Muscle of back (tissue), 13 donors: ENCODE results near the gene EPB41L1. TPM values are rescaled to one million over a fixed set of nuclear protein-coding genes. Genes with fewer than 3 reads are reported as not detected.

Source experiments
- DNase-seq, 3 donors: peaks; one replicate each; pipeline versions ENCODE4 v3.0.0 to v3.0.0-alpha.2; 2013
- long read RNA-seq, 9 donors: transcript quantifications; one replicate each; lab custom pipeline, GENCODE V29; 2026
- polyA plus RNA-seq, 10 donors: library from polyadenylated mRNA; unstranded; fragments of 120-200 nt; gene quantifications; one replicate each; pipeline ENCODE4 v1.2.1, GENCODE V29; 2013; ENCODE audit not compliant: insufficient read length in 10 of 10

EPB41L1 gene
- polyA plus RNA-seq = 10 to 100 TPM; 23.1 to 32.1 (median 24.3) TPM
- long read RNA-seq, donor 1 = 0 reads
- long read RNA-seq, donor 2 = 0 reads
- long read RNA-seq, donor 3 = 0 reads
- long read RNA-seq, donor 4 = 0 reads
- long read RNA-seq, donor 5, partial matches to known transcripts = 0 of 1 reads
- long read RNA-seq, donor 5, other reads (novel, unspliced or antisense) = 0 of 1 reads
- long read RNA-seq, donor 6 = 0 reads
- long read RNA-seq, donor 7 = 0 reads
- long read RNA-seq, donor 8 = 0 reads
- long read RNA-seq, donor 9 = 0 reads

DNA sequence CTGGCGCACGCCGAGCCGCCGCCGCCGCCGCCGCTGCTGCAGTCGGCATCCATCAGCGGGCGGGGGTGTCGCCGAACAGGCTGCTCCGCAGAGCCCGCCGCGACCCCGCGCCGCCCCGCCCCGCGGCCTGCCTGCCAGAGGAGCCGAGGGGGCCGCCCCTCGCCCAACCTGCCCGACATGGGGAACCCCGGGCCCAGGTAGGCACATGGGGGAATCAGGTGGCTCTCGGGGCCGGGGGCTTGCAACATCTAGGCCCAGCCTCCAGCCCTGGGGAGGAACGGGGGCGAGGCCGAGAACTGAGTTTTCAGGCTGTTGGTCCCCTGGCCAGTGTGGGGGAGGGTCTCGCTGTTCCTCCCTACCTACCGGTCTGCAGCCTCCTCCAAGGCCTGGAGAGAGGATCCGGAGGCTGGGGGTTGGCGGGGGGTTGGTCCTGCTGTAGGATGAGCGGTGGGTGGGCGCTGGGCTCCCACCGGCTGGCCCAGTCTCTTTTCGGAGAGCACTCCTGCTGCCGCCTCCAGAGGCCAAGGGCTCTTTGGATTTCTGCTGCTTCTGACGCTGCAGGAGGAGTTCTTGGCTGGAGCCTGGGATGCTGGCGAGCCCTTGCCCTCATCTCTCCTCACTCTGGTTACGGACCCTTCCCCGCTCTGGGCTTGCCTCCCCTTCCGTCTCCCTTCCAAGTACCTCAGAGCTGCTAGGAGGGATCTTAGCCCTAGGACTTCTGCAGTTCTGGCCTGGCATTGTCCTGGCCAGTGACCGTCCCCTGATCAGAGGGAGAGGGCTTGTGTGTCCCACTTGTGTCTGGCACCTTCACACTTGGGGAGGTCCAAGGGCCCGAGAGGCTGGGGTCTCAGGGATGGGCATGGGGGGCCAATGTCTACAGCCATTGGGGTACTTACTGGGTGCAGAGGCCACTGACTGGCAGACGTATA is at the start of gene EPB41L1:
Gene EPB41L1 (plus strand): TSS at position 41 of the 929 bp plus-strand sequence. CDS start 19,038 bp downstream, outside the sequence.
- DNase-seq = peak in 2 of 3 donors; percentile 31 to 80

DNA sequence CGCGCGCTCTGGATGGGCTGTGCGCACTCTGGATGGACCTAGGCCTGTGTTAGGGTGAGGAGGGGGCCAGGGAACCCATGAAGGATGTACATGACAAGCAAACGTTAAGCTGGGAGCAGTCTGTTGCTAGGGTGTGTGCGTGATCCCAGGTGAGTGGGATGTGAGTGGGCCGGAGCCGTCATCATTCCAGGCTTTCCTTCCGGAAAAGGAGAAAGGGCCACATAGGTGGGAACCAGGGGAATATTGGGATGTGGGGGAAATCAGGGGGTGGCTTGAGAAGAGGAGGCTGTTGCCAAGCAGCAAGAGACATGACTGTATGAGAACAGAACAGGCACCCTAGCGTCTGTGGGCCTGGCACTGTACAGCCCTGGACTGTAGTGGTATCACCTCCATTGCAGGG is 49.7 kb upstream of the EPB41L1 start:
- DNase-seq = no peak

DNA sequence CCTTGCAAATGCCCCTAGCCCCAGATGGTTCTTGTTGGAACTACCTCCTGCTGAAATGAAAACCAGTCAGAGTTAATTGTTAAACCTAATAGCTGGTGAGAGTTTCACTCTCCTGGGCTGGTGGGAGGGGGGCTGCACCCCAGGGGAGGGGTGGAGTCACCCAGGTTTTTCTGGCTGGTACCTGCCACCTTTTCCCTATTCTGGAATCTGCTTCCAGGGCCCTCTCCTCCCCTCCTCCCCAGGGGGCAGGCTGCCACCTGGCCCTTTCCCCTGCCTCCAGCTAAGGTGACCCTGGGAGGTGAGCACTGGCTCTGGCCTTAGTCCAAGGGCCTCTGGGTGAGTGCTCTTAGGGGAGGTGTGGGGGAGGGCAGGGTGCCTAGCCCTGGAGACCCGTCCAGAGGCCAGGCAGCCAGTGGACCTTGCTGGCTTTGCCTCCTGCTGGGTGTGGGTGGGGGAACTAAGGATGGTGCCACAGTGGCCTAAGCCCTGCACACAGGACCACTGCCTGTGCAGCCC is 48.8 kb upstream of the EPB41L1 start:
- no peak for DNase-seq

DNA sequence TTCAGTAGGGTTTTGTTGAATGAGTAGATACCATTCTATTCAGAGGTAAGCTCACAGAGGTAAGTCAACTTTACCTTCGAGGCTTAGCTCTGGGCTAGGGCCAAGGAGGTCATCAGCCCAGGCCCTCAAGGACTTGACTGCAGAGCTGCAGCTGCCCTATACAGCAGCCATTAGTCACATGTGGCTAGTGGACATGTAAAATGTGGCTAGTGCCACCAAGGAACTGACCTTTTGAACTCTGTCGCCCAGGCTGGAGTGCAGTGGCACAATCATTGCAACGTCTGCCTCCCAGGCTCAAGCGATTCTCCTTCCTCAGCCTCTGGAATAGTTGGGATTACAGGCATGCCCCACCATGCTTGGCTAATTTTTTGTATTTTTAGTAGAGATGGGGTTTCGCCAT is 47.9 kb upstream of the EPB41L1 start:
- DNase-seq = no peak

DNA sequence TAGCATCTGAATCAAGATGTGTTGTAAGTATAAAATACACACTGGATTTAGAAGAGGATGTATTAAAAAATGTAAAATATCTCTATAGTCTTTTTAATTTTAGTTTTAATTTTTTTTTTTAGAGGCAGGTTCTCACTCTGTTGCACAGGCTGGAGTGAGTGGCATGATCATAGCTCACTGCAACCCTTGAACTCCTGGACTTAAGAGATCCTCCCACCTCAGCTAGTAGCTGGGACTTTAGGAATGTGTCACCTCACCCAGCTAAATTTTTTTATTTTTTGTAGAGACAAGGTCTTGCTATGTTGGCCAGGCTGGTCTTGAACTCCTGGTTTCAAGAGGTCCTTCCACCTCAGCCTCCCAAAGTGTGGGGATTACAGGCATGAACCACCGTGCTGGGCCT is 46.7 kb upstream of the EPB41L1 start:
- DNase-seq = no peak

DNA sequence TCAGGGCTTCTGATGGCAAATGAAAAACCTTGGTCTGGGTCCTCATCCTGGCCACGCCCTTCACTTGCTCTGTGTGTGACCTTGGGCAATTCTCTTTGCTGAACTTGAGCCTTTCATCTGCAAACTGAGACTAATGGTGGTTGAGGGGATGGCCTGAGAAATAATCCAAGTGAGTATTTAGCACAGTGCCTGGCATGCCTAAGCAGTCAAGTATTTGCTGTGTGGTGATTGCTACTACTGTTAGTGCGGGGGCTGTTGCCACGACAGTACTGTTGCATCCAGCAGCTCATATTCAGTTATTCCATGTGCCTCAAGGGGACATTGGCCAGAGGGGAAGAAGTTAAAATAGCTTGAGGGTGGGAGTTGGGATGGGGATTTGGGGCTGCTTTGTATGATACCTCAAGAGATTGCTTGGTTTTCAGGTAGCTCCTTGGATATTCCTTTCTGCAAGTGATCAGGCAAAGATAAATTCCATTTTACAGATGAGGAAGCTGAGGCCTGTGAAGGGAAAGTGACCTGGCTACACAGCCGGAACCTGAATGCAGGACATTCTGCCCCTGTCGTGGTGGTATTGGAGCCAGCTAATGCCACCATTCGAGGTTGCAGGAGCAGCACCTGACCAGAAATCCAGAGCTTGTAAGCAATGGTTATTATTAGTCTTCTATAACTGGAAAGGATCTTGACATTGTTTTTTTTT is 45.1 kb upstream of the EPB41L1 start:
- DNase-seq = no peak

DNA sequence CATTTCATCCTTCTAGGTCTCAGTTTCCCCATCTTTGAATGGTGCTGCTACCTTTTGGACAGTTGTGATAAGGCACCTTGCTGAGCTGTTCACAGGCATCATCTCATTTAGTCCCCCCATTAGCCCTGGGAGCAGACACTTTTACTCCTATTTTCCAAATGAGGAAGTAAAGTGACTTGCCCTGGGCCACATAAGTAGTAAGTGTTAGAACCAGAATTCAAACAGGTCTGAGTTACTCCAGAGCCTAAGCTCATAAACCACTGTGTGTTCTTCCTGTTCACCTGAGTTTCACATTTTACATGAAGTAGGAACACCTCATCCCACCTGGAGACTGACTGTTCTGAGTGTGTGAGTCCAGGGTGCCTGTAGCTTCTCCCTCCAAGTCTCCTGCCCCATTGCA is 43.5 kb upstream of the EPB41L1 start:
- no peak for DNase-seq

DNA sequence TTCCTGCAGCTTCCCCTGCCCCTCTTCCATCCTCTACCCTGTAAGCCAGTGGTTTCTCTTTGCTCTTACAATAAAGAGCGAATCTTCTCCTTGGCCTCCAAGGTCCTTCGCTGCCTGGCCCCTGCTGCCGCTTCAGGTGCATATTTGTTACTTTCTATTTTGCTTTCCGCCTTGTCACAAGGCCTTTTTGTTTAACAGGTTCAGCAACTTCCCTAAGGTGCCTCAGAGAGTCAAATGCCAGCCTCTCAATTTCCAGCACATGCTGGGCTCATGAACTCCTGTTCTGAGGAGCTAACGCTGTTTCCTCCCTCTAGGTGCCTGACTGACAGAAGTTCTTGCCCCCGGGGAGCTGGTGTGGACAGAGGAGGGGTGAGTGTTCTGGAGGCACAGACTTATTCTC is 42.4 kb upstream of the EPB41L1 start:
- DNase-seq = no peak

DNA sequence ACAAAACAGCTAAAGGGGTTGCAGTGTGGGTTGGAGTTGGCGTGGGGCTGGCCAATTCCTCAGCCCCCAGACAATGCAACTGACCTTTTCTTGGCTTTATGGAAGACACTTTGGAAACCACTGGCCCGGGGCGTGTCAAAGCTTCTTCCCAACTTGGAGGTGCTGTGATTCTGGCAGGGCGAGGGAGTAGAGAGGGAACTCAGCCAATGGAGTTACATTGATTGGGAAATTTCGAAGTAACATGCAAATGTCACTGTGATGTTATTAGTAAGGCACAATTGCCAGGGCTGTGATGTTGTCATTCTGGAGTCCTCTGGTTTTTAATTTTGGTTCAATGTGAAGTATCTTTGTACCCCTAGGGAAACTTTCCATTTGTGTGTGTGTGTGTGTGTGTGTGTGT is 41.5 kb upstream of the EPB41L1 start:
- DNase-seq = no peak

DNA sequence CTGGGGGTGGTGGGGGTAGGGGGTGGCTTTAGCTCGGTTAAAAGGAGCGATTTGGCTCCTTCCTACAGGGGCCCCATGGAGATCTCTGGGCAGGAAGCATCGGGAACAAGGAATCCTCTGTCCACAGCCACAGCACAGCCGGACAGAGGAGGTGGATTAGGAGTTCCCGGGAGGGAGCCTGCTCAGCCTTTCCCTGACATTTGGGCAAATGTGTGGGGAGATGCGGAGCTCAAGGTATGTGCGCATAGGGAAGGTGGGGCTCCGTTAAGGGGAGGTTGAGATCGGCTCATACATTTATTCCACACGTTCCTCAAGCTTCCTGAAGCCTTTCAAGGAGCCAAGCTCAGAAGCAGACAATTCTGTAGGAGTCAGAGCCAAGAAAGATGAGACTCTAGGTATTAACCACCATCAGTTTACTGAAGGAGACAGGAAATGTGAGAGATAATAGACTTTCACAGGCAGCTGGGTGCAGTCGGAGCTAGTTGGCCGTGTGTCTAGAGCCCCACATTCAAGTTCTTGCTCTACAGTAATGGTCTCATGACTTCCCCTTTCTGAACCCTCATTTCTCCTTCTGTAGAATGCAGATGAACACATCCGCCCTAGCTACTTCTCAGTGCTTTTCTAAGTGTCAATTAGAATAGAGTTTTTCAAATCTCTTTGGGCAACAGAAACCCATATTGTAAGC is 40.8 kb upstream of the EPB41L1 start:
- peak in 1 of 3 donors; percentile 46 for DNase-seq

DNA sequence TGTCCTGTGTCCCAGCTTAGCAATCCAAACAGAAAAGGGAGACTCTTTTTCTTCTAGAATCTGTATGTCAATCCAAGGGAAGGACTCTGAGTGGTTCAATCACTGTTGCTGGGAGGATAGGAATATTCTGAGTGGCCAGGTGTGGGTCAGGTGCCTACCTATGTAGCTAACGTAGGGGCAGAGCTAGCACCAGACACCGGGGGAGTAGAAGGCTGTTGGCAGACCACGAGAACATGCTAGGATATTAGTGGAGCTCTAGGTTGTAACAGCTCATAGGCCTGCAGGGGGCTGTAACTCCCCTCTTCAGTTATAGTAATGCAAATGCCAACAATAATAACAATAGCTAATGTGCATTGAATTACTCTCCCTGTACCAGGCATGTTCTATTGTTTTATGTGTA is 39.8 kb upstream of the EPB41L1 start:
- DNase-seq = no peak

DNA sequence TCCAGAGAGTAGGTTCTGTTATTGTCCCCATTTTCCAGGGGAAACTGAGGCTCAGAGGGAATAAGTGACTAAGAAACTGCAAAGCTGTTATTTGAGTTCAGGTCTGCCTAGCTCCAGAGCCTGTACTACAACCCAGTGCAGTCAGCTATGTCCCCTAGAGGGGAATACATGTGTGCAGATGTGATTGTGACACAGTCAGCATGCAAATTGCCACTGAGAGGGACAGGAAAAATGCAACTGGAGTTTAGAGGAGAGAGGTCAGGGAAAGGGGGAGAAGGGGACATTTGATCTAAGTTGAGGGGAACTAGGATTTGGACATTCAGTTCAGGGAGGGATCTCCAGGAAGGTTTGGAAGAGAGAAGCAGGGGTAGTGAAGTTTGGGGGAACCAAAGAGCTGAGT is 38.6 kb upstream of the EPB41L1 start:
- no peak for DNase-seq

DNA sequence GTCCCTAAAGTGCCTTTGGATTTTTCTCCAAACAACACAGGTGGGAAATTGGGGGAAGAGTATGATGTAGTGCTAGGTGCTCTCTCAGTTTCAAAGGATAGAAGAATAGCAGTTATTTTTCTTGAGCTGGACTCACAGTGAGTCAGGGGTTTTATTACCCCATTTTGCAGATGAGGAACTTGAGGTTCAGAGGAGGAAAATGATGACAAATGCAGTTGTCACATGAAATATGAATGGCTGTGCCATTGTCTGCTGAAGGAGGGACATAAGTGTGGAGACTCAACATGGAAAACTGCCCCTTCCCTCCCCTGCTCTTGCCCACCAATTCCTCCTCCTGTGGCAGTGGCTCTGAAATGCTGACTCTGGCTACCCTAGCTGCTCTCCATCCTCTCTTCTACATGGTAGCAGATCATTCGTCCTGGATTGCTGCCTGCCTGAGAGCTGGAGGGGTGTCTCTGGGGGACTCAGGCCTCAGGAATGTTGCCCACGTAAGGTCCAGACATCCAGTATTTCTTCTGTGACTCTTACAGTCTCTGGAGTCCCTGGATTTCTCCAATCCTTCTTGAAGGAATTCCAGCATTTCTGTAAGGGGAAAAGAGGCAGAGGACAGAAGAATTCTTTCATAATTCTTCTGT is 37.6 kb upstream of the EPB41L1 start:
- DNase-seq = peak in 1 of 3 donors; percentile 79

DNA sequence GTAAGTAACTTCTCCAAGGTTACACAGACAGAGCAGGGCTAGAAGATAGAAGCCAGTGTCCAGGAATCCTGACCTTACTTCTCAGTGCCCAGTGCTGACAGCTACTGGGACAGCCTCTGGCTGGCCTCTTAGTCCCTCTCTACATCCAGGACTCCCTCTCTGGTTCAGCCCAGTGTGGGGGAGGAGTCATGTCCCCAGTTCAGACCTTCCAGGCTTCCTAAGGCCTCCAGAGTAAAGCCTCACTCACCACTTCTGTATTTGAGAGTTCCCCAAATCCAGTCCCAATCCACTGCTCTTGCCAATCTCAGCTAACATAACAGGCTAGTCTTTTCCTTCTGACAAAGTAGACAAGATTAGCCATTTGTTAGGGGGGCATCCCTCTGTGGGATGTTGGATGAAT is 36.9 kb upstream of the EPB41L1 start:
- peak in 1 of 3 donors; percentile 47 for DNase-seq

DNA sequence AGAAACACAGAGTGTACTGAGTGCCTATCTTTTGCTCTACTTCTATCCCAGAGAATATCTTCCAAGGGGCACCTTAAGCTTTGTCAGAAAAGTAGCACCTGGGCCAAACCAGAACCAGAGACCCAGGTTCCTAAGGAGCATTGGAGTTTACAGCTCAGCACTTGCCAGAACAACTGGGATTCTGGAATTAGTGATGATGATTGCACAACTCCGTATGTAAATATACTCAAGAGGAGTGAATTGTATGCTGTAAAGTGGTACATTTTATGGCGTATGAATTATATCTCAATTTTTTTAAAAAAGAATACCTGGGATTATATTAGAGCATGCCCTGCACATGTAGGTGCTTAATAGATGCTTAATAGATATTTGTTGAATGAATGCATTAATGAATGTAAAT is 36.2 kb upstream of the EPB41L1 start:
- DNase-seq = no peak

DNA sequence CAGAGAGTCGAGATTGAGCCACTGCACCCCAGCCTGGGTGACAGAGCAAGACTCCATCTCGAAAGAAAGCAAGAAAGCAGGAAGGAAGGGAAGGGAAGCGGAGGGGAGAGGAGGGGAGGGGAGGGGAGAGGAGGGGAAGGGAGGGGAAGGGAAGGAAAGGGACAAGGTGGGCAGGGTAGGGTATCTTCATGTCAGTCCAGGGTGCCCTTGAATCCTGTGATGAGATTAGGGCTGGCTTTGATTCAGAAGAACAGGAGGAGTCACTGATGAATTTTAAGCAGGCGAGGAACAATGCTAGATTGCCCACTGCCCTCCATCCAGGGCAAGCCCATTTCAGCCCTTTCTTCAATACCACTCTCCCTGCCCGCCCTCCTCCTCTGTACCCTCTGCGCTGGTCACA is 35.0 kb upstream of the EPB41L1 start:
- DNase-seq = no peak

DNA sequence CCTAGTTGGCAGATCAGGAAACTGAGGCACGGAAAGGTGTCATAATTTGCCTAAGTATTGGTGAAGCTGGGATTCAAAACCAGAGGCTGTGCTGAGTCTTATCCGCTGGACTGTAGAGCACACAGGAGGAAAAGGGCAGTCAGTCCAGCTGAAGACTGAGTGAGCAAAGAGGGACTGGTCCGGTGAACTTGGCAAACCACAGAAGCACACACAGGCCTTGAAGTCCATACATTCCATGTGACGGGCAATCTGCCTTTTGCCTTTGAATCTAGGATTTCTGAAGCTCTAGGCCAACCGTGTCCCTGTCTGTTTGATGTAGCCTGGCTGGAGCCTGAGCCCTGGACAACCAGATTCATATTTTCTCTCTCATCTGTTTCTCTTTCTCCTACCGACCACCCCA is 34.3 kb upstream of the EPB41L1 start:
- DNase-seq = no peak

DNA sequence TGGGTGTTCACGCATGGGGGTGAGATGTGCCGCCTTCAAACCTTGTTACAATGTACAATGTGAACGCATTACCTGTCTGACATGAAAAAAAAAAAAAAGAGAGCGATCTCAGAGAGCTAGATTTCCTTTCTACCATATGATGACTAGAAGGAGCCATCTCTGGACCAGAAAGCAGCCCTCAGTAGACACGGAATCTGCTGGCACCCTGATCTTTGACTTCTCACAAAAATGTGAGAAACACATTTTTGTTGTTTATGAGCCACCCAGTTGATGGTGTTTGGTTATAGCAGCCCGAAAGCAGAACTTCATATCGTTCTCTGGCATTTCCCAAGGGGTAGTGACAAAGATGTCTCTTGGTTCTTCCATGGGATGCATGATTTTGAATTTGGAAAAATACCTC is 33.5 kb upstream of the EPB41L1 start:
- DNase-seq = no peak

DNA sequence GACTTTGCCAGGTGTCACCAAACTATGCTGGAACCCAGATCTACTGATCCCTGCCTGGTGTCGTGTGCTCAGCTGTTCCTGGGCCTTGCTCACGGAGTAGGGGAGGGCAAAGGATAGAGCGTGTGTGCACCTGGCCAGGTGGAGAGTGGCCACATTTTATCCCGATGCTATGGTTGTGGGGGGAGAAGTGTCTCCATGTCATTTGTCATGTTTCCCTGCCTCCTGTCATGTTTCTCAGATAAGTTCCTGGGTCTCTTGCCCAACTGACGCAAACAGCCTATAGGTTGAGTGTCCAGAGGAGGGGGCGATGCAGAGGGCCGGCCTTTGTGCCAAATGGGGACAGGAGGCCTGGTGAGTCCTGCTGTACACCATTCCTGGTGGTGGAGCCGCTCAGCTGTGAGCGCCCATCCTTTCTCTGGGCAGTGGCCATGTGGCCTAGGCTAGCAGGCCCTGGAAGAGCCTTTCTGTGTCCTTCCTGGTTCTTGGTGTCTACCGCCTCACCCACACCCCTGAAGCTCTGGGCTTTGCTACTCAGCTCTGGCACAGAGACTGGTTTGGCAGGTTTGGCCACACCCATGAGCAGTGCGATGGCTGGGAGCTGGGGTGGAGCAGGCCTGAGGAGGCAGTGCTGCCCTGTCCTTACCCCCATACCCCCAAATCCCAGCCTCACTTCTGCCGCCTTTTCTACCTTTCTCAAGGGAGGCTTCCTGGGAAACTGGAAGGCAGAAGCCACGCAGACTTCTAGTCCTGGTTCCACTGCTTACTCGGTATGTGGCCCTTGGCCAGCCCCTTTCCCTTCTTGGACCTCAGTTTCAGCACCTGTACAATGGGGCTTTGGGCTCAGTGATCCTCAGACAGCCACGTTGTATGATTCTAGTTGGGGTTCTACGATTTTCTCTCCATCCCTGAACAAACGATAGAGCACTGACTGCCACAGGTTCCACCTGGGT is 32.3 kb upstream of the EPB41L1 start:
- DNase-seq = no peak

DNA sequence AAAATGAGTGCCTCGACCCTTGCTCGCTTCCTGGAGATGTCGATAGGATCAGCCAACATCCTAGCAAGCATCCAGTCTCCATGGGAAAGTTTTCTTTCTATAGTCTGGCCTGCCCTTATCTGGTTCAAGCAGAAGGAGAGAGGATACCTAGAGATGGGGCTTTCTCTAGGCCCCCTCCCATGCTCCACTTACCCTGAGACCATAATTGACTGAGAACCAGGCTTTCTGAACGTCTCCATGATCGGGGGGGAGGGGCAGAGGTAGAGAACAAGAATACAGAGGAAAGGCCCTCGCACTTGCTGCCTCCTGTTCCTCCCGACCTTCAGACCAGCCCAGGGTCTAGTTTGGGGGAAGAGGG is 31.6 kb upstream of the EPB41L1 start:
- no peak for DNase-seq
